HepG2 (cell line): ENCODE measurements around the gene PCGF2. TPM values are rescaled to one million over a fixed set of nuclear protein-coding genes. Genes with fewer than 3 reads are reported as not detected.
A peak's percentile ranks its signal among the peaks of the same experiment; 100 is the strongest.

ENCODE experiments used
- ATAC-seq: fragments of 200-7000 bp; cut with Tn5 transposase; 3 replicates; pipeline ENCODE4 v1.9.1; 2020; ENCODE audit warnings: mild to moderate bottlenecking, moderate library complexity
- BruUV-seq: library from RNA; stranded (reverse); fragments of 400-500 nt; replicated peaks from 2 replicates; lab custom pipeline; 2021; lab: Mats Ljungman, UMichigan
- CTCF ChIA-PET: fragments of 300-600 bp; formaldehyde crosslinking; extraction: SDS; loops from one replicate; lab custom pipeline; 2021; ENCODE audit warnings: low total read pairs, inconsistent platforms, low intra/inter-chr PET ratio; lab: Yijun Ruan, JAX
- POLR2A ChIA-PET: fragments of 350-600 bp; sonication (Branson Sonifier 250); formaldehyde crosslinking; loops from one replicate; lab custom pipeline; 2020; ENCODE audit warnings: antibody characterized with exemption, inconsistent platforms; lab: Yijun Ruan, JAX
- DNase-seq: peaks from one replicate; pipeline ENCODE4 v3.0.0-alpha.2; 2015; ENCODE audit warnings: low spot score
- FAIRE-seq: peaks from 3 replicates; lab custom pipeline; 2011; peaks lifted over from hg19 to GRCh38; lab: Jason Lieb, UNC
- H2AFZ ChIP-seq: one replicate; pipeline ENCODE4 v1.6.1; 2011; ENCODE audit warnings: low read length, inconsistent platforms
- H3K27ac ChIP-seq: fragments of 300-600 bp; 3 replicates; pipeline ENCODE4 v1.8.0; 2011; ENCODE audit warnings: mixed run types, mild to moderate bottlenecking, mixed read lengths, low read length, inconsistent platforms; ENCODE audit not compliant: insufficient read depth; ENCODE audit errors: extremely low read length
- H3K27me3 ChIP-seq, 2 experiments: fragments of 200-600 bp in 1 of 2; 2 replicates in 1 of 2; 3 replicates in 1 of 2; pipeline versions ENCODE4 v1.6.0 to v1.8.0; 2011; ENCODE audit warnings: low read length in 2 of 2, mild to moderate bottlenecking in 2 of 2, moderate library complexity in 2 of 2, inconsistent platforms in 1 of 2; ENCODE audit not compliant: insufficient read depth in 2 of 2, control insufficient read depth in 1 of 2
- H3K36me3 ChIP-seq, 2 experiments: fragments of 200-600 bp in 1 of 2; replicated peaks in 1 of 2; 2 replicates in 1 of 2; 3 replicates in 1 of 2; pipeline versions ENCODE4 v1.5.1 to v1.8.0; 2011; ENCODE audit warnings: low read length in 2 of 2, inconsistent platforms in 1 of 2; ENCODE audit not compliant: insufficient read depth in 2 of 2, control insufficient read depth in 1 of 2
- H3K4me1 ChIP-seq: 2 replicates; pipeline ENCODE4 v1.5.1; 2012; ENCODE audit warnings: low read length, inconsistent platforms; ENCODE audit not compliant: insufficient read depth
- H3K4me2 ChIP-seq: 2 replicates; pipeline ENCODE4 v1.6.0; 2011; ENCODE audit warnings: low read depth, low read length, inconsistent platforms
- H3K4me3 ChIP-seq, 3 experiments: fragments of 200-600 bp in 1 of 3; sonication (generic), shearing (Covaris generic) in 1 of 3; replicated peaks in 1 of 3; 2 replicates each; pipeline ENCODE4 v1.5.1; 2011 to 2016; ENCODE audit warnings: low read length in 3 of 3, inconsistent platforms in 2 of 3, low read depth in 2 of 3, mild to moderate bottlenecking in 2 of 3, control low read depth in 1 of 3, mixed read lengths in 1 of 3; ENCODE audit not compliant: insufficient read depth in 1 of 3
- H3K79me2 ChIP-seq: one replicate; pipeline ENCODE4 v1.6.1; 2011; ENCODE audit warnings: low read length, inconsistent platforms; ENCODE audit not compliant: insufficient read depth
- H3K9ac ChIP-seq: 2 replicates; pipeline ENCODE4 v1.6.0; 2011; ENCODE audit warnings: mild to moderate bottlenecking, low read depth, low read length, inconsistent platforms; ENCODE audit not compliant: insufficient read depth
- H3K9me3 ChIP-seq: 2 replicates; pipeline ENCODE4 v1.5.1; 2012; ENCODE audit warnings: mild to moderate bottlenecking, low read length
- H4K20me1 ChIP-seq: 2 replicates; pipeline ENCODE4 v1.6.0; 2011; ENCODE audit warnings: inconsistent platforms, mild to moderate bottlenecking, low read length, moderate library complexity; ENCODE audit not compliant: insufficient read depth
- ELF1 ChIP-seq: sonication (generic); formaldehyde crosslinking; IDR thresholded peaks from 2 replicates; pipeline ENCODE4 v1.4.0; 2020; ENCODE audit warnings: missing genetic modification reagents
- FOXM1 ChIP-seq: sonication (generic); formaldehyde crosslinking; IDR thresholded peaks from 2 replicates; pipeline ENCODE4 v1.5.0; 2020; ENCODE audit warnings: missing genetic modification reagents
- KDM3A ChIP-seq: IDR thresholded peaks from 2 replicates; pipeline ENCODE4 v1.6.1; 2018; ENCODE audit warnings: low read depth, missing compliant biosample characterization
- POLR2A ChIP-seq, 2 experiments: IDR thresholded peaks; 2 replicates each; pipeline ENCODE4 v1.6.1; 2011; ENCODE audit warnings: low read depth in 2 of 2, low read length in 2 of 2, mild to moderate bottlenecking in 1 of 2, moderate library complexity in 1 of 2; ENCODE audit not compliant: insufficient read depth in 1 of 2
- RBFOX2 ChIP-seq: fragments of 200-400 bp; formaldehyde crosslinking; IDR thresholded peaks from 2 replicates; pipeline ENCODE4 v1.6.1; 2017; ENCODE audit warnings: low read depth, mild to moderate bottlenecking, low read length
- SIN3B ChIP-seq: fragments of 150-350 bp; IDR thresholded peaks from 2 replicates; pipeline ENCODE4 v1.6.1; 2014; ENCODE audit warnings: low read length
- TBL1XR1 ChIP-seq: fragments of 150-350 bp; IDR thresholded peaks from 2 replicates; pipeline ENCODE4 v1.6.1; 2014; ENCODE audit warnings: borderline replicate concordance, low read length; ENCODE audit not compliant: partially characterized antibody
- YY1 ChIP-seq: IDR thresholded peaks from 2 replicates; pipeline ENCODE4 v1.6.1; 2011; ENCODE audit warnings: low read length, low read depth, moderate library complexity, mild to moderate bottlenecking; ENCODE audit not compliant: insufficient read depth, insufficient replicate concordance
- ZNF556 ChIP-seq: sonication (generic); formaldehyde crosslinking; IDR thresholded peaks from 2 replicates; pipeline ENCODE4 v1.4.0; 2020; ENCODE audit warnings: mild to moderate bottlenecking, missing genetic modification reagents, borderline replicate concordance
- ZSCAN29 ChIP-seq: sonication (generic); formaldehyde crosslinking; conservative IDR thresholded peaks from 2 replicates; pipeline ENCODE4 v1.4.0; 2020; ENCODE audit warnings: mild to moderate bottlenecking, missing genetic modification reagents
- WGBS: methylation state at CpG from one replicate; pipeline ENCODE4 v1.1.6; 2017; ENCODE audit warnings: low lambda C conversion rate; 5-methylcytosine and 5-hydroxymethylcytosine counted together
- in situ Hi-C: cut with HindIII; loops from 2 replicates; pipeline ENCODE4 v1.10.0; 2017; ENCODE audit warnings: low pct_unique_long_range_greater_than_20kb; ENCODE audit not compliant: extremely low pct_ligation_motif_present
- intact Hi-C: fragments of 100-400 bp; cut with micrococcal nuclease; formaldehyde crosslinking; loops from one replicate; pipeline ENCODE4 v1.10.0; 2022; ENCODE audit not compliant: unreplicated experiment
- polyA plus RNA-seq, 8 experiments: library from polyadenylated mRNA; depleted of rRNA in 3 of 8; stranded (reverse) in 7 of 8; unstranded in 1 of 8; fragments of >200 nt; fragmentation: Illumina TruSeq in 4 of 8; extraction: Trizol in 4 of 8; gene quantifications; 2 replicates each; pipeline versions ENCODE4 v1.2.1 to v1.2.3, GENCODE V29; 2011 to 2016; ENCODE audit warnings: low read depth in 4 of 8, missing spikeins in 1 of 8, mixed read lengths in 1 of 8; ENCODE audit not compliant: insufficient read depth in 1 of 8
- total RNA-seq, 5 experiments: library from RNA; depleted of rRNA; stranded (reverse); fragments of >200 nt; fragmentation: Illumina TruSeq; extraction: Trizol; gene quantifications; 2 replicates each; pipeline ENCODE4 v1.2.3, GENCODE V29; 2016; ENCODE audit warnings: low read depth in 1 of 5
- TF ChIP-seq, protein P1 (sequence below), 2 experiments: fragments of 450-650 bp in 1 of 2; sonication (generic) in 1 of 2; formaldehyde crosslinking in 1 of 2; IDR thresholded peaks; 2 replicates each; pipeline versions ENCODE4 v1.6.1 to v1.8.0; 2016 to 2022; ENCODE audit warnings: antibody characterized with exemption in 1 of 2, mild to moderate bottlenecking in 1 of 2, missing genetic modification reagents in 1 of 2
- TF ChIP-seq, protein P2 (sequence below): sonication (generic); formaldehyde crosslinking; IDR thresholded peaks from 2 replicates; pipeline ENCODE4 v1.8.0; 2023; ENCODE audit warnings: mild to moderate bottlenecking, missing genetic modification reagents

The PCGF2 gene
- total and polyA plus RNA-seq, 2 of the 13 experiments (the other 11 are each of a cell fraction or from before 2014, with no cell fraction given): 11.6 to 29.4 TPM

DNA sequence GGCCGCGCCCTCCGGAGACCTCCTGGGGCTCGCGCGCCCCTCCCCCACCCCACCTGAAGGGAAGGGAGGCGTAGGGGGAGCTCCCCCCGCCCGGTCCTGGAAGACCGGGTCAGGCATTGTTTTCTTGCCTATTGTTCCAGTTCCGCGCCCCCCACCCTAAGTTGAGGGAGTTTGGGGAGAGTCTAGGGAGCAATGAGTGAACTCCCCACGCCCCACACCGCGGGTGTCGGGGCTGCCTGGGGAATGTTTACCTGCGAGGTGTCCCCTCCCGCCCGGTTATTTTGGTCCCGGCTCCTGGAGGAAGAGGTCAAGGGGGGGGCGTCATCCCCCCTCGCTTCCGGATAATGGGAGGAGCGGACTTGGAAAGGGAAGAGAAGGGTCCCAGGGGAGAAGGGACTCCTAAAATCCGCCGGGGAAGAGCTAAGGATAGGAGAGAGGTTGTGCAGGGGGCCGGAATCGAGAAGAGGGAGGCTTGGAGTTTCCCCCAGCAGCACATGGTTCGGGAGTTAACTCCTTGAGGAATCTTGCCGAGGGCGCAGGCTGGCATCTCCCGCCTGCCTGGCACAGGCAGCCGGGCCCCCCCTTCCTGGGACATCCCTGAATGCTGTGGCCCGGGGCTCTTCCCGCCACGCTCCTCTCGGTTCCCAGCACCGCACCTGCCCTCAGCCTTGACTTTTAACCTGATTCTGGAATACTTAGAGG is 42.2 kb downstream of the PCGF2 start:
- Histone ChIP-seq H3K4me2 (peak overlapping the region; percentile 91), H3K36me3 (peaks cover 14 to 37% of the 10 kb centered on the region in 2 experiments), H4K20me1 (peaks cover 12% of the 10 kb centered on the region), H3K4me1 (peaks cover 64% of the 10 kb centered on the region), H2AFZ (no peak overlapping the region), H3K27ac (peak overlapping the region; percentile 62), H3K27me3 (no peaks in the 10 kb centered on the region; a peak in 1 of 5 replicates), H3K9me3 (no peaks in the 10 kb centered on the region), H3K9ac (peak overlapping the region; percentile 66), H3K79me2 (peaks cover 48% of the 10 kb centered on the region), H3K4me3 (peak overlapping the region; percentile 71 to 99 (median 90))
- CTCF ChIA-PET: no interaction called here
- FAIRE-seq (no peak), ATAC-seq (no peak), DNase-seq (peak; percentile 63)
- POLR2A ChIA-PET: interaction anchor here (1.5 to 8.9 kb wide), 11 partner anchors 11 to 92 kb away, joined by 5 to 106 read pairs (median 29); partner anchors contain the start of genes CISD3 and EPOP
- in situ Hi-C loops: no loop called here
- under 1% methylated on average over 27 of the region's 38 CpGs for WGBS
- no TSS peak for BruUV-seq
- intact Hi-C loops: loop anchor here (1.0 kb wide), 1 partner anchor 29 kb away; no protein-coding TSS in a partner anchor
- TF ChIP-seq ZNF556 (CRISPR knock-in tag): peak; percentile 72; the same call in 1 of the 2 replicates
- TF ChIP-seq TBL1XR1: no peak
- TF ChIP-seq, protein P1, sequence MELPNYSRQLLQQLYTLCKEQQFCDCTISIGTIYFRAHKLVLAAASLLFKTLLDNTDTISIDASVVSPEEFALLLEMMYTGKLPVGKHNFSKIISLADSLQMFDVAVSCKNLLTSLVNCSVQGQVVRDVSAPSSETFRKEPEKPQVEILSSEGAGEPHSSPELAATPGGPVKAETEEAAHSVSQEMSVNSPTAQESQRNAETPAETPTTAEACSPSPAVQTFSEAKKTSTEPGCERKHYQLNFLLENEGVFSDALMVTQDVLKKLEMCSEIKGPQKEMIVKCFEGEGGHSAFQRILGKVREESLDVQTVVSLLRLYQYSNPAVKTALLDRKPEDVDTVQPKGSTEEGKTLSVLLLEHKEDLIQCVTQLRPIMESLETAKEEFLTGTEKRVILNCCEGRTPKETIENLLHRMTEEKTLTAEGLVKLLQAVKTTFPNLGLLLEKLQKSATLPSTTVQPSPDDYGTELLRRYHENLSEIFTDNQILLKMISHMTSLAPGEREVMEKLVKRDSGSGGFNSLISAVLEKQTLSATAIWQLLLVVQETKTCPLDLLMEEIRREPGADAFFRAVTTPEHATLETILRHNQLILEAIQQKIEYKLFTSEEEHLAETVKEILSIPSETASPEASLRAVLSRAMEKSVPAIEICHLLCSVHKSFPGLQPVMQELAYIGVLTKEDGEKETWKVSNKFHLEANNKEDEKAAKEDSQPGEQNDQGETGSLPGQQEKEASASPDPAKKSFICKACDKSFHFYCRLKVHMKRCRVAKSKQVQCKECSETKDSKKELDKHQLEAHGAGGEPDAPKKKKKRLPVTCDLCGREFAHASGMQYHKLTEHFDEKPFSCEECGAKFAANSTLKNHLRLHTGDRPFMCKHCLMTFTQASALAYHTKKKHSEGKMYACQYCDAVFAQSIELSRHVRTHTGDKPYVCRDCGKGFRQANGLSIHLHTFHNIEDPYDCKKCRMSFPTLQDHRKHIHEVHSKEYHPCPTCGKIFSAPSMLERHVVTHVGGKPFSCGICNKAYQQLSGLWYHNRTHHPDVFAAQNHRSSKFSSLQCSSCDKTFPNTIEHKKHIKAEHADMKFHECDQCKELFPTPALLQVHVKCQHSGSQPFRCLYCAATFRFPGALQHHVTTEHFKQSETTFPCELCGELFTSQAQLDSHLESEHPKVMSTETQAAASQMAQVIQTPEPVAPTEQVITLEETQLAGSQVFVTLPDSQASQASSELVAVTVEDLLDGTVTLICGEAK (IDR thresholded peaks at IDR 0.05): no peak
- TF ChIP-seq, protein P1 (CRISPR knock-in tag; IDR thresholded peaks at IDR 0.05): no peak
- TF ChIP-seq YY1: peak; percentile 3
- no peak for TF ChIP-seq KDM3A
- TF ChIP-seq RBFOX2: peak; percentile 73
- TF ChIP-seq FOXM1 (CRISPR knock-in tag): 0 out of 2 replicates have a peak, but pooled peaks have one; percentile 18
- peak; percentile 60 for TF ChIP-seq ELF1 (CRISPR knock-in tag)
- peak in 1 of 2 experiments; percentile 32; a peak in 2 of 4 replicates for TF ChIP-seq POLR2A (IDR thresholded peaks at IDR 0.05; ENCODE audit: insufficient read depth in 1 of 2, low read depth in 2 of 2, low read length in 2 of 2)
- TF ChIP-seq ZSCAN29 (CRISPR knock-in tag): 0 out of 2 replicates have a peak, but pooled peaks have one; percentile 14
- TF ChIP-seq, protein P2, sequence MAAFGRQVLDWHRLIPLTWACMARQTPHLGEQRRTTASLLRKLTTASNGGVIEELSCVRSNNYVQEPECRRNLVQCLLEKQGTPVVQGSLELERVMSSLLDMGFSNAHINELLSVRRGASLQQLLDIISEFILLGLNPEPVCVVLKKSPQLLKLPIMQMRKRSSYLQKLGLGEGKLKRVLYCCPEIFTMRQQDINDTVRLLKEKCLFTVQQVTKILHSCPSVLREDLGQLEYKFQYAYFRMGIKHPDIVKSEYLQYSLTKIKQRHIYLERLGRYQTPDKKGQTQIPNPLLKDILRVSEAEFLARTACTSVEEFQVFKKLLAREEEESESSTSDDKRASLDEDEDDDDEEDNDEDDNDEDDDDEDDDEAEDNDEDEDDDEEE (CRISPR knock-in tag): peak; percentile 80
- no peak for TF ChIP-seq SIN3B
